Activated CD4-positive, alpha-beta T cell treated with anti-CD3 and anti-CD28 coated beads, Interleukin-2, amount 10 ng/mL, durations not matched to agents 24 days and 14 days (primary cell): ENCODE results near the gene MIA2. TPM values are rescaled to one million over a fixed set of nuclear protein-coding genes. Genes with fewer than 3 reads are reported as not detected.
"Not testable (repeated sequence)": the region's sequence is repeated elsewhere in the genome, so short reads cannot be mapped to it uniquely, and the experiment has no call there.

ENCODE experiments used
- DNase-seq: peaks from one replicate; pipeline ENCODE4 v3.0.0; 2022
- H3K27ac Mint-ChIP-seq: one replicate; pipeline ENCODE4 v1.8.0; 2022; ENCODE audit warnings: mild to moderate bottlenecking, mixed read lengths
- H3K27me3 Mint-ChIP-seq: one replicate; pipeline ENCODE4 v1.8.0; 2022; ENCODE audit warnings: mixed read lengths
- H3K36me3 Mint-ChIP-seq: one replicate; pipeline ENCODE4 v1.8.0; 2022; ENCODE audit warnings: low read depth, mild to moderate bottlenecking, mixed read lengths
- H3K4me1 Mint-ChIP-seq: one replicate; pipeline ENCODE4 v1.8.0; 2021; ENCODE audit warnings: mixed read lengths
- H3K4me3 Mint-ChIP-seq: one replicate; pipeline ENCODE4 v1.8.0; 2022; ENCODE audit warnings: mild to moderate bottlenecking, moderate library complexity, mixed read lengths
- H3K9me3 Mint-ChIP-seq: one replicate; pipeline ENCODE4 v1.8.0; 2021; ENCODE audit warnings: mixed read lengths
- intact Hi-C: fragments of 100-400 bp; cut with micrococcal nuclease; formaldehyde crosslinking; loops from one replicate; pipeline ENCODE4 v1.15.1; 2023
- total RNA-seq: library from RNA; stranded (reverse); gene quantifications from 2 replicates; pipeline ENCODE4 v1.2.3, GENCODE V29; 2022

MIA2 gene
- total RNA-seq, 1 donor from 2014 or later = 21.8 TPM

- H3K4me3 Mint-ChIP-seq, DNase-seq, H3K27me3 Mint-ChIP-seq, H3K4me1 Mint-ChIP-seq, intact Hi-C loops, H3K27ac Mint-ChIP-seq: not testable (repeated sequence)
- Mint-ChIP-seq H3K36me3 (peaks cover 75% of the 10 kb centered on the region), H3K9me3 (peaks cover 26% of the 10 kb centered on the region)
These were observed 125.4 kb downstream of the MIA2 start for GRCh38 chr14:39359069-39359468.

DNA sequence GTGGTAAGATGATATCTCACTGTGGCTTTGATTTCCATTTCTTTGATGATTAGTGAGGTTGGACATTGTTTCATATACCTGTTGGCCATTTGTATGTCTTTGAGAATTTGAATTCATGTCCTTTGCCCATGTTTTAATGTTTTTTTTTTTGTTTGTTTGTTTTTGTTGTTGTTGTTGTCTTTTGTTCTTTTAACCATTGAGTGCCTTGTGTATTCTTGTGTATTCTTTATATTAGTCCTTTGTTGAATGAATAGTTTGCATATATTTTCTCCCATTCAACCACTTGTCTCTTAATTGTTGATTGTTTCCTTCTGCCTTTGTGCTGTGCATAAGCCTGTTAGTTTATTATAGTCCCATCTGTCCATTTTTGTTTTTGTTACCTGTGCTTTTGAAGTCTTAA lies 126.6 kb downstream of the MIA2 start:
- H3K4me1 Mint-ChIP-seq = peaks cover 1% of the 10 kb centered on the region
- H3K36me3 Mint-ChIP-seq = peaks cover 79% of the 10 kb centered on the region
- peaks cover 26% of the 10 kb centered on the region for H3K9me3 Mint-ChIP-seq
- no peaks in the 10 kb centered on the region for H3K27me3 Mint-ChIP-seq
- H3K27ac Mint-ChIP-seq = no peak overlapping the region
- intact Hi-C loops = no loop called here
- DNase-seq = no peak
- no peak overlapping the region for H3K4me3 Mint-ChIP-seq

DNA sequence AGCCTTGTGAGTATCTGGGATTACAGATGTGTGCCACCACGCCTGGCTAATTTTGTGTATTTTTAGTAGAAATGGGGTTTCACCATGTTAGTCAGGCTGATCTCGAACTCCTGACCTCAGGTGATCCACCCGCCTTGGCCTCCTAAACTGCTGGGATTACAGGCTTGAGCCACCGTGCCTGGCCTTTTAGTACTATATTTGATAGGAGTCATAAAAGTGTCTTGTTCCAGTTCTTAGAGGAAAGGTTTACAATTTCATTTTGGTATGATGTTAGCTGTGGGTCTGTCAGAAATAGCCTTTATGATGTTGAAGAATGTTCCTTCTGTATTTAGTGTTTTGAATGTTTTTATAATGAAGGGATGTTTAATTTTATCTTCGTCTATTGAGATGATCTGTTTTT lies 127.8 kb downstream of the MIA2 start:
- H3K4me1 Mint-ChIP-seq, DNase-seq, H3K27ac Mint-ChIP-seq, intact Hi-C loops, H3K27me3 Mint-ChIP-seq, H3K4me3 Mint-ChIP-seq: not testable (repeated sequence)
- H3K36me3 Mint-ChIP-seq = peaks cover 81% of the 10 kb centered on the region
- peaks cover 29% of the 10 kb centered on the region for H3K9me3 Mint-ChIP-seq

DNA sequence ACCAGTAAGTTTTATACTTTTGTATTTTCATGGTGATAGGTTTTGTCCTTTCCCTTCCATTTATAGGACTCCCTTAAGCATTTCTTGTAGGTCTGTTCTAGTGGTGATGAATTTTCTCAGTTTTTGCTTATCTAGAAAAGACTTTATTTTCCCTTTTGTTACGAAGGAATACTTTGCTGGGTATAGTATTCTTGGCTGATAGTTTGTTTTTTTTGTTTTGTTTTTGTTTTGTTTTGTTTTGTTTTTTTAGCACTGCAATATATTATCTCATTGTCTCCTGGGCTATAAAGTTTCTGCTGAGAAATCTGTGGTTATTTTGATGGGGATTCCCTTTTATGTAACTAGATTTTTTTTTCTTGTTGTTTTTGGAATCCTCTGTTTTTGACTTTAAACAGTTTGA lies 130.8 kb downstream of the MIA2 start:
- H3K36me3 Mint-ChIP-seq = peaks cover 60% of the 10 kb centered on the region
- no peak overlapping the region for H3K27ac Mint-ChIP-seq

GRCh38 chr14:39365354-39365753 lies 131.6 kb downstream of the MIA2 start:
- no peak overlapping the region for H3K4me3 Mint-ChIP-seq
- H3K36me3 Mint-ChIP-seq = peaks cover 52% of the 10 kb centered on the region
- H3K27me3 Mint-ChIP-seq = no peaks in the 10 kb centered on the region
- no peak overlapping the region for H3K27ac Mint-ChIP-seq
- H3K4me1 Mint-ChIP-seq = peaks cover 2% of the 10 kb centered on the region
- intact Hi-C loops = loop anchor here (5.0 kb wide), 1 partner anchor 188 kb away; the partner anchor contains the start of gene PNN
- no peak for DNase-seq
- peaks cover 19% of the 10 kb centered on the region for H3K9me3 Mint-ChIP-seq

More for the DNA sequence above, 130.8 kb downstream of the MIA2 start:
- intact Hi-C loops = no loop called here
- Mint-ChIP-seq H3K4me3 (no peak overlapping the region), H3K27me3 (no peaks in the 10 kb centered on the region), H3K9me3 (peaks cover 24% of the 10 kb centered on the region), H3K4me1 (peaks cover 2% of the 10 kb centered on the region)
- DNase-seq = no peak

- no peak overlapping the region for H3K27ac Mint-ChIP-seq
- intact Hi-C loops = loop anchor here (5.0 kb wide), 1 partner anchor 189 kb away; the partner anchor contains the start of gene PNN
- H3K4me1 Mint-ChIP-seq = peaks cover 2% of the 10 kb centered on the region
- peaks cover 19% of the 10 kb centered on the region for H3K9me3 Mint-ChIP-seq
- H3K36me3 Mint-ChIP-seq = peaks cover 44% of the 10 kb centered on the region
- no peak for DNase-seq
- H3K4me3 Mint-ChIP-seq = no peak overlapping the region
- H3K27me3 Mint-ChIP-seq = no peaks in the 10 kb centered on the region
These were observed 133.0 kb downstream of the MIA2 start for GRCh38 chr14:39366460-39367386.

- DNase-seq = no peak
- H3K4me3 Mint-ChIP-seq = no peak overlapping the region
- peaks cover 2% of the 10 kb centered on the region for H3K4me1 Mint-ChIP-seq
- no peak overlapping the region for H3K27ac Mint-ChIP-seq
- H3K9me3 Mint-ChIP-seq = peaks cover 18% of the 10 kb centered on the region
- intact Hi-C loops = loop anchor here (5.0 kb wide), 1 partner anchor 190 kb away; the partner anchor contains the start of gene PNN
- H3K27me3 Mint-ChIP-seq = no peaks in the 10 kb centered on the region
- H3K36me3 Mint-ChIP-seq = peaks cover 38% of the 10 kb centered on the region
These were observed 133.7 kb downstream of the MIA2 start for GRCh38 chr14:39367387-39367751.

GRCh38 chr14:39368261-39368959 lies 134.7 kb downstream of the MIA2 start:
- H3K9me3 Mint-ChIP-seq = peaks cover 11% of the 10 kb centered on the region
- peaks cover 2% of the 10 kb centered on the region for H3K4me1 Mint-ChIP-seq

GRCh38 chr14:39369029-39369428 lies 135.3 kb downstream of the MIA2 start:
- peaks cover 4% of the 10 kb centered on the region for H3K4me1 Mint-ChIP-seq
- peaks cover 22% of the 10 kb centered on the region for H3K36me3 Mint-ChIP-seq
- no peak for DNase-seq
- intact Hi-C loops = loop anchor here (5.0 kb wide), 1 partner anchor 192 kb away; the partner anchor contains the start of gene PNN
- H3K27ac Mint-ChIP-seq = no peak overlapping the region
- H3K27me3 Mint-ChIP-seq = no peaks in the 10 kb centered on the region
- peaks cover 7% of the 10 kb centered on the region for H3K9me3 Mint-ChIP-seq
- no peak overlapping the region for H3K4me3 Mint-ChIP-seq

More at GRCh38 chr14:39368261-39368959, 134.7 kb downstream of the MIA2 start:
- no peaks in the 10 kb centered on the region for H3K27me3 Mint-ChIP-seq
- DNase-seq = peak; percentile 80
- no peak overlapping the region for H3K4me3 Mint-ChIP-seq
- intact Hi-C loops = loop anchor here (1.0 to 5.0 kb wide), 3 partner anchors 139 to 261 kb away; partner anchors contain the start of gene PNN
- H3K36me3 Mint-ChIP-seq = peaks cover 29% of the 10 kb centered on the region
- no peak overlapping the region for H3K27ac Mint-ChIP-seq

- Mint-ChIP-seq H3K27ac (no peak overlapping the region), H3K36me3 (peaks cover 11% of the 10 kb centered on the region), H3K4me3 (no peak overlapping the region), H3K4me1 (peaks cover 4% of the 10 kb centered on the region), H3K9me3 (peaks cover 6% of the 10 kb centered on the region), H3K27me3 (no peaks in the 10 kb centered on the region)
- DNase-seq = no peak
- intact Hi-C loops = no loop called here
These were observed 136.7 kb downstream of the MIA2 start for GRCh38 chr14:39370415-39370814.

GRCh38 chr14:39372656-39373055 lies 138.9 kb downstream of the MIA2 start:
- Mint-ChIP-seq H3K9me3 (no peaks in the 10 kb centered on the region), H3K27me3 (no peaks in the 10 kb centered on the region), H3K36me3 (peaks cover 4% of the 10 kb centered on the region), H3K27ac (no peak overlapping the region), H3K4me1 (peaks cover 12% of the 10 kb centered on the region), H3K4me3 (no peak overlapping the region)
- no peak for DNase-seq
- intact Hi-C loops = no loop called here

DNA sequence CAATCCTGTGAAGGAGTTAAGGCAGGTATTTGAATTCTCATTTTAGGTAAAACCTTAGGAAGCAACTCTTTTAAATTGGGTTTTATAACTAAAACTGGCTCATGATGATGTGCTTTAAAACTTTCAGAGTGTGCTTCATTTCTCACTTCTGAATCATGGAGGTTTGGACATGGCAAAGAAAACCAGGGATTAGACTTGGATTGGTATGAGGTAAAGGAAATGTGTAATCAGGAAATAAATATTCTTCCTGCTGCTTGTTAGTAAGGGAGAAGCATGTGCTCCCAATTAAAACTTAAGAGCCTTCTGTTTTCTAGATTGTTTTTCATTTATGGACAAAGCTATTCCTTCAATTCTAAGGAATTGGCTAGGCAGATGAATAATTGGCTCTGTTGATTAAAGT lies 141.1 kb downstream of the MIA2 start:
- H3K9me3 Mint-ChIP-seq = no peaks in the 10 kb centered on the region
- no peak for DNase-seq
- peaks cover 10% of the 10 kb centered on the region for H3K4me1 Mint-ChIP-seq
- no peak overlapping the region for H3K27ac Mint-ChIP-seq
- no peaks in the 10 kb centered on the region for H3K27me3 Mint-ChIP-seq
- intact Hi-C loops = no loop called here
- H3K4me3 Mint-ChIP-seq = no peak overlapping the region
- H3K36me3 Mint-ChIP-seq = peaks cover 4% of the 10 kb centered on the region

DNA sequence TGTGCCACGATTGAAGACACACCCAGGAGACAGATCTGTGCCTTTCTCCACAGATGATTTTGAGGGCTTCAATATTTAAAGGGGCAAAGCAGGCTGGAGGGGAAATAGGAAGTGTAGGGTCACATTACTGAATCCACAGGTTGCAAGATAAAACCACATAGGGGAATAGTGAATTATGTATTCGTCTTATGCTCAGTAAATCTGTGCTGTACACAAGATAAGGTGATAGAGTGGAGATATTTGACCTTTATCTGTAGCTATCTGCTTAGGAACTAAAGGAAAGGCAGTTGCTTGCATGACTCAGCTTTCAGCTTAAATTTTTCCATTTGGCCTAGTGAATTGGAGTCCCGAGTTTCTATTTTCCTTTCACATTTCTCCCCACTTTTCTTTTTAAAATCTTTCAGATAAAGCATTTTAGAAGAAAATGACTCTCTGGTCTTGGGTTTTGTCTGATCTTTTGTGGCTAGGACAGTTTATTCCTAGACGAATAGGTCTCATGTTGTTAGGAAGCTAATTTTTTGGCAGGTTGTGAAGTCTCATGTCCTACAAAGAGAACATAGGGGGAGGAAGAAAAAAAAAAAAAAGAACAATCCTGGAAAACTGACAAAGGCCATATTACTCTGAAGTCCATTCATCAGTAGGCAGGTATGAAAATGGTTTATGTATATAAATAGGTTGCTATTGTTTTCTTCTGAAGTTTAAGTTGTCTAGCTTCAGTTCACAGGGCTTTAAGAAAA lies 143.1 kb downstream of the MIA2 start:
- Mint-ChIP-seq H3K36me3 (peaks cover 1% of the 10 kb centered on the region), H3K9me3 (no peaks in the 10 kb centered on the region), H3K4me1 (peaks cover 10% of the 10 kb centered on the region), H3K4me3 (no peak overlapping the region), H3K27ac (no peak overlapping the region), H3K27me3 (no peaks in the 10 kb centered on the region)
- intact Hi-C loops = no loop called here
- no peak for DNase-seq
